ENCODE measurements around the gene CWF19L1. TPM values are rescaled to one million over a fixed set of nuclear protein-coding genes. Genes with fewer than 3 reads are reported as not detected.

Gene CWF19L1
- total and polyA plus RNA-seq, 2 of the 13 experiments (the other 11 are each of a cell fraction or from before 2014, with no cell fraction given) = 13.6 to 42.1 TPM

GRCh38 chr10:100286051-100287033 is 18.9 kb upstream of the CWF19L1 start, which contains the start of gene BLOC1S2 (continued):
- no peak for TF ChIP-seq FOXP4 (CRISPR knock-in tag; IDR thresholded peaks at IDR 0.05)
- no peak for TF ChIP-seq ZNF672 (CRISPR knock-in tag; IDR thresholded peaks at IDR 0.05)
- TF ChIP-seq IRF1 (CRISPR knock-in tag; IDR thresholded peaks at IDR 0.05; ENCODE audit: low read depth) = no peak
- TF ChIP-seq ZMYM3 (CRISPR knock-in tag; IDR thresholded peaks at IDR 0.05) = no peak
- peak; percentile 30; the same call in 1 of the 2 replicates for TF ChIP-seq MXD4 (CRISPR knock-in tag; IDR thresholded peaks at IDR 0.05)
- no peak for TF ChIP-seq ZNF337 (CRISPR knock-in tag; IDR thresholded peaks at IDR 0.05; ENCODE audit: borderline replicate concordance, low read depth)
- no peak for TF ChIP-seq ZEB1 (IDR thresholded peaks at IDR 0.05; ENCODE audit: insufficient replicate concordance, low read depth)
- no peak for TF ChIP-seq RCOR2 (CRISPR knock-in tag; IDR thresholded peaks at IDR 0.05)
- no peak for TF ChIP-seq RORA (CRISPR knock-in tag; IDR thresholded peaks at IDR 0.05)
- no peak for TF ChIP-seq GTF2F1 (IDR thresholded peaks at IDR 0.05; ENCODE audit: low read length)
- TF ChIP-seq ZNF792 (CRISPR knock-in tag; IDR thresholded peaks at IDR 0.05) = 0 out of 2 replicates have a peak, but pooled peaks have one; percentile 23
- TF ChIP-seq ZNF431 (CRISPR knock-in tag; IDR thresholded peaks at IDR 0.05; ENCODE audit: borderline replicate concordance, low read depth) = 0 out of 2 replicates have a peak, but pooled peaks have one; percentile 73
- no peak for TF ChIP-seq MTA3 (CRISPR knock-in tag; IDR thresholded peaks at IDR 0.05)
- peak; percentile 29; the same call in 1 of the 2 replicates for TF ChIP-seq FOSL2 (CRISPR knock-in tag; IDR thresholded peaks at IDR 0.05)
- TF ChIP-seq ZNF770 (CRISPR knock-in tag; IDR thresholded peaks at IDR 0.05) = no peak
- TF ChIP-seq KAT7 (CRISPR knock-in tag; IDR thresholded peaks at IDR 0.05; ENCODE audit: borderline replicate concordance) = peak; percentile 35; the same call in 1 of the 2 replicates
- TF ChIP-seq SOX13 (IDR thresholded peaks at IDR 0.05) = no peak
- 0 out of 4 replicates have a peak, but pooled peaks of 1 of the 2 experiments have one; percentile 8 for TF ChIP-seq SOX13 (CRISPR knock-in tag; conservative IDR thresholded peaks at IDR 0.05 in 1 of 2, IDR thresholded peaks at IDR 0.05 in 1 of 2)
- no peak for TF ChIP-seq ZUFSP (CRISPR knock-in tag; IDR thresholded peaks at IDR 0.05; ENCODE audit: borderline replicate concordance)

Data from HepG2 (cell line).